ENCODE measurements around the gene CCR6.

DNA sequence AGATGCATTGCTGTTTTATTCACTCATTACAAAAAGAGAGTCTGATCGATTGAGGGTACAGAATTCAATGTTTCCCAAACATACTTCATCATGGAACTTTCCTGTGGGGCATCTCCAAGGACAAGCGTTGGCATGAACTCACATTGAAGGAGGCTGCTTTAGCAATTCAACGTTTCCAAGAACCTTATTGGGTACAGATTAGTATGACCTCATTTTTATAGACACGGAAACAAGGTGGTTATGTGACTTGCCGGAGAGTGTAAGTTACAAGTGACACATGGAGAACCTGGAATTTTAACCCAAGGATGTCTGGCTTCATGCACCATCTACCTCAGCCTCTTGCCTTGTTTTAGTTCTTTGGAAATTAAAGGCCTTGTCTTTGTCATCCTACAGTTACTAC, 26.1 kb downstream of the CCR6 start:
- TF ChIP-seq, protein P1, sequence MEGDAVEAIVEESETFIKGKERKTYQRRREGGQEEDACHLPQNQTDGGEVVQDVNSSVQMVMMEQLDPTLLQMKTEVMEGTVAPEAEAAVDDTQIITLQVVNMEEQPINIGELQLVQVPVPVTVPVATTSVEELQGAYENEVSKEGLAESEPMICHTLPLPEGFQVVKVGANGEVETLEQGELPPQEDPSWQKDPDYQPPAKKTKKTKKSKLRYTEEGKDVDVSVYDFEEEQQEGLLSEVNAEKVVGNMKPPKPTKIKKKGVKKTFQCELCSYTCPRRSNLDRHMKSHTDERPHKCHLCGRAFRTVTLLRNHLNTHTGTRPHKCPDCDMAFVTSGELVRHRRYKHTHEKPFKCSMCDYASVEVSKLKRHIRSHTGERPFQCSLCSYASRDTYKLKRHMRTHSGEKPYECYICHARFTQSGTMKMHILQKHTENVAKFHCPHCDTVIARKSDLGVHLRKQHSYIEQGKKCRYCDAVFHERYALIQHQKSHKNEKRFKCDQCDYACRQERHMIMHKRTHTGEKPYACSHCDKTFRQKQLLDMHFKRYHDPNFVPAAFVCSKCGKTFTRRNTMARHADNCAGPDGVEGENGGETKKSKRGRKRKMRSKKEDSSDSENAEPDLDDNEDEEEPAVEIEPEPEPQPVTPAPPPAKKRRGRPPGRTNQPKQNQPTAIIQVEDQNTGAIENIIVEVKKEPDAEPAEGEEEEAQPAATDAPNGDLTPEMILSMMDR (IDR thresholded peaks at IDR 0.05): no peak
- no peak for TF ChIP-seq POLR2A (IDR thresholded peaks at IDR 0.05)

Data from tibial nerve (tissue), 3 donors.